Measurements from ENCODE around the gene TAAR6.

The TAAR6 gene

DNA sequence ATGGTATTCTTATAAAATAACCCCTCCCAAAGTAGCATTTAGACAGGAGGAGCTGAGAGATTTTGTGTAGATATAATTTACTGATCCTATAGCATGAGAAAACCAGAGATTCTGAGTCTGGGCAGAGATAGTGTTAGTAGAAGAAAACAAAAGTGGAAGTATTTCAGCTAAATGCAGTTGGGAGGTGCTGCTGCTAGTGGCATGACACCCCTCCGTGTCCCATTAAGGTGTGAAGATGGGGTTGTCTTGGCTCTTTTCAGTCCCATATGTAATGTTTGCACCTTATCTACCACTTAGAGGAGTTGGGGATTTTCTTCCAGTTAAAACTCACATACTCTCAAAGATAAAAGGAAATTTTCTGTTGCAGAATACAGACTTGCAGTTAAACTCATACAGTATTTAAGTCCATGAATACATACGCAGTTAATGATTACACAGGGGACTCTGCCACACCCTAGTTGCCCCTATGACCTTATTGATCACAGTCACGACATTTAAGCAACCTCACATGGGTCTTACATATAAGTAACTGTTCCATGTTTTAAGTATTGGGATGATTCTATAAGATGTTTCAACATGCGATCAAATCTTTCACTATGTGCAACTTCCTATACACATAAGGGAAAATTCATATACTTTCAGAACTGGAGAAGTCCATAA is 42.5 kb downstream of the TAAR6 start:
- Histone ChIP-seq H3K4me3 (ENCODE audit: low read depth, low read length) (no peak overlapping the region), H3K9me3 (no peaks in the 10 kb centered on the region), H3K27me3 (peaks cover 61% of the 10 kb centered on the region), H3K4me1 (no peaks in the 10 kb centered on the region), H3K36me3 (no peaks in the 10 kb centered on the region)
- TF ChIP-seq, protein P1, sequence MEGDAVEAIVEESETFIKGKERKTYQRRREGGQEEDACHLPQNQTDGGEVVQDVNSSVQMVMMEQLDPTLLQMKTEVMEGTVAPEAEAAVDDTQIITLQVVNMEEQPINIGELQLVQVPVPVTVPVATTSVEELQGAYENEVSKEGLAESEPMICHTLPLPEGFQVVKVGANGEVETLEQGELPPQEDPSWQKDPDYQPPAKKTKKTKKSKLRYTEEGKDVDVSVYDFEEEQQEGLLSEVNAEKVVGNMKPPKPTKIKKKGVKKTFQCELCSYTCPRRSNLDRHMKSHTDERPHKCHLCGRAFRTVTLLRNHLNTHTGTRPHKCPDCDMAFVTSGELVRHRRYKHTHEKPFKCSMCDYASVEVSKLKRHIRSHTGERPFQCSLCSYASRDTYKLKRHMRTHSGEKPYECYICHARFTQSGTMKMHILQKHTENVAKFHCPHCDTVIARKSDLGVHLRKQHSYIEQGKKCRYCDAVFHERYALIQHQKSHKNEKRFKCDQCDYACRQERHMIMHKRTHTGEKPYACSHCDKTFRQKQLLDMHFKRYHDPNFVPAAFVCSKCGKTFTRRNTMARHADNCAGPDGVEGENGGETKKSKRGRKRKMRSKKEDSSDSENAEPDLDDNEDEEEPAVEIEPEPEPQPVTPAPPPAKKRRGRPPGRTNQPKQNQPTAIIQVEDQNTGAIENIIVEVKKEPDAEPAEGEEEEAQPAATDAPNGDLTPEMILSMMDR (IDR thresholded peaks at IDR 0.05; ENCODE audit: low read depth, low read length) = no peak
- DNase-seq = no peak

DNA sequence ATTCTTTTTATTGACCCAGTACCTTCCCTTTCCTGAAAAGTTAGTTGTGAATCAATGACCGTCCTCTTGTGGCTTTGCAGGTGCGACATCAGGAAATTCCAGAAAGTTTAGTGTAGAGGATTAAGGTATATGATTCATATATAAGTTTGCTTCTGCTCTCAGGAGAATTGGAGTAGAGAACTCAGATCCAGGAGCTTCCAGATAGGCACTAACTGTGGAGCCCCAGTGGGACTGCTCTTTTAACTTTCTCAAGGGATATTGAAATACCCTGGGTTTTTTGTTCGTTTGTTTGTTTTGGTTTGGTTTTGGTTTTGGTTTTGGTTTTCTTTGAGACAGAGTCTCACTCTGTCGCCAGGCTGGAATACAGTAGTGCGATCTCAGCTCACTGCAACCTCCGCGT is 44.4 kb downstream of the TAAR6 start:
- TF ChIP-seq, protein P1 (IDR thresholded peaks at IDR 0.05; ENCODE audit: low read depth, low read length) = no peak
- H3K27me3 ChIP-seq = peaks cover 66% of the 10 kb centered on the region
- no peak for DNase-seq

DNA sequence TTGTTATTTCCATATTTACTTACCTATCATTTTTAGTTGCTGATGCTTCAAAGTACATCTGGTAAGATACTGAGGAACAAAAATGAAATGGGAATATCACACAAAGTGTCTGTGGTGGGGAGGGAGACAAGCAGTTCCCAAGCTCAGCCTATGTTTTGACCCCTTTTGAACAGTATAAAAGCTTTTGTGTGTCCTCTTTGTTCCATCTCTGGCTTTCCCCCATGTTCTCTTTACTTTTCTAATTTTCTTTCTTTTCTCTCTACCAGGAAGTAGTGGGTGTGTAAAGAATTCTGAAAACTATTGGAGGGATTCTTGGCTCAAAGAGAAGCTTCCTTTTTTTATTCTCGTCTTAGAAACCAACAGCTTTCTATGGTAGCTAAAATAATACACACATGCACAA is 46.6 kb downstream of the TAAR6 start:
- no peaks in the 10 kb centered on the region for H3K36me3 ChIP-seq
- H3K9me3 ChIP-seq = no peaks in the 10 kb centered on the region
- DNase-seq = no peak
- H3K4me1 ChIP-seq = no peaks in the 10 kb centered on the region
- TF ChIP-seq, protein P1 (IDR thresholded peaks at IDR 0.05; ENCODE audit: low read depth, low read length) = no peak
- H3K27me3 ChIP-seq = peaks cover 68% of the 10 kb centered on the region
- H3K4me3 ChIP-seq (ENCODE audit: low read depth, low read length) = no peak overlapping the region

More for the DNA sequence above, 44.4 kb downstream of the TAAR6 start:
- Histone ChIP-seq H3K36me3 (no peaks in the 10 kb centered on the region), H3K4me1 (no peaks in the 10 kb centered on the region), H3K9me3 (no peaks in the 10 kb centered on the region), H3K4me3 (ENCODE audit: low read depth, low read length) (no peak overlapping the region)

Measured in BE2C (cell line).